WERI-Rb-1 (cell line): ENCODE data around the gene RNF39.

Experiments used
- DNase-seq: peaks from one replicate; pipeline ENCODE4 v3.0.0-alpha.2; 2020
- H3K27ac ChIP-seq: fragments of 250-450 bp; sonication (Bioruptor Pico); 2 replicates; pipeline ENCODE4 v1.5.1; 2020; ENCODE audit warnings: mild to moderate bottlenecking, moderate library complexity
- H3K27me3 ChIP-seq: fragments of 250-450 bp; sonication (Bioruptor Pico); 2 replicates; pipeline ENCODE4 v1.5.1; 2021; ENCODE audit warnings: mild to moderate bottlenecking, low read depth, moderate library complexity; ENCODE audit not compliant: insufficient read depth, severe bottlenecking
- H3K36me3 ChIP-seq: fragments of 250-450 bp; sonication (Bioruptor Pico); 2 replicates; pipeline ENCODE4 v1.5.1; 2020; ENCODE audit warnings: mild to moderate bottlenecking, moderate library complexity
- H3K4me3 ChIP-seq: 2 replicates; pipeline ENCODE4 v1.5.1; 2011; ENCODE audit warnings: low read depth, mild to moderate bottlenecking, control low read depth, low read length
- H3K9me3 ChIP-seq: fragments of 250-450 bp; sonication (Bioruptor Pico); 2 replicates; pipeline ENCODE4 v1.5.1; 2021; ENCODE audit warnings: mild to moderate bottlenecking, moderate library complexity; ENCODE audit not compliant: severe bottlenecking
- TF ChIP-seq, protein P1 (sequence below): IDR thresholded peaks from 2 replicates; pipeline ENCODE4 v1.5.1; 2011; ENCODE audit warnings: low read depth, mild to moderate bottlenecking, control low read depth, inconsistent platforms, low read length

The RNF39 gene

DNA sequence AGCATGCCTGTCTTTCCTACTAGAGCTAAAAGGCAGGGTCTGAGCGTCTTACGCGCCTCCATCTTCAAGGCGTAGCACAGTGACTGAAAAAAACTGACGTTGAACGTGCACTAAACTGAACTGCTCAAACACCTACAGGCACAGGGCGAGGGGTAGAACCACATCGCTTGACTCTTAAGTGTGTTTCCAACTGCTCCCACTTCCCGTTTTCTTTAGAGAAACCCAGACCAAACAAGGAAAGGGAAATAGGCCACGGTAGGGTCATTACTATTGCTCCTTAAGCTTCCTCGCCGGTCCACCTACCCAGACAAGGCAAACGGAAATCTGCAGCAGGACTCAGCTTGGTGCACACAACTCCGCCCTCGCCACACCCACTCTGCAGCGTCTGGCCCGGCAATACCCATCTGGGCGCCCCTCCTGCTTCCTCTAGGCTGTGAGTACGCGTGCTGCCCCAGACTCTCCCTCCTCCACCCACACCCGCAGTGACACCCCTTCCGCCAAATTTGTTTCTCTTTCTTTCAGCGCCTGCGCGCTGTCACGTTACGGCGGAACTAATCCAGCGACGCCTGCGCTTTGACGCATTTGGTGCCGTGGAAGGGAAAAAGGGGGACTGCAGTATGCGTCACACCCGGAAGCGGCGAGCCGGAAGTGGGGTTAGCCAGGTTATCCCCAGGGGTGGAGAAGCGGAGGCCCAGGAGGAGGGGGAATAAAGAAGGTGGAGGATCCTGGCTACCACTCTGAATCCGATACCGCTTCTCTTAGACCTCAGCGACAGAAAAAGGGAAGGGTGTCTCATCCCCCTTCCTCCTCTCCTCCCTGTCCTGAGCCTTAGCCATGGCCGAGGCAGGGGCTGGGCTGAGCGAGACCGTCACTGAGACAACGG, 8.8 kb downstream of the RNF39 start, which contains the start of gene PPP1R11:
Gene PPP1R11, plus strand, starts transcription at position 622 of the 883 bp plus-strand sequence. Its CDS starts 213 bp downstream, at position 835.
- Histone ChIP-seq H3K36me3 (peaks cover 30% of the 10 kb centered on the region), H3K27ac (peak within 1 kb of the TSS; percentile 93), H3K4me3 (peak within 1 kb of the TSS; percentile 90), H3K27me3 (no peaks in the 10 kb centered on the region), H3K9me3 (no peaks in the 10 kb centered on the region)
- TF ChIP-seq, protein P1, sequence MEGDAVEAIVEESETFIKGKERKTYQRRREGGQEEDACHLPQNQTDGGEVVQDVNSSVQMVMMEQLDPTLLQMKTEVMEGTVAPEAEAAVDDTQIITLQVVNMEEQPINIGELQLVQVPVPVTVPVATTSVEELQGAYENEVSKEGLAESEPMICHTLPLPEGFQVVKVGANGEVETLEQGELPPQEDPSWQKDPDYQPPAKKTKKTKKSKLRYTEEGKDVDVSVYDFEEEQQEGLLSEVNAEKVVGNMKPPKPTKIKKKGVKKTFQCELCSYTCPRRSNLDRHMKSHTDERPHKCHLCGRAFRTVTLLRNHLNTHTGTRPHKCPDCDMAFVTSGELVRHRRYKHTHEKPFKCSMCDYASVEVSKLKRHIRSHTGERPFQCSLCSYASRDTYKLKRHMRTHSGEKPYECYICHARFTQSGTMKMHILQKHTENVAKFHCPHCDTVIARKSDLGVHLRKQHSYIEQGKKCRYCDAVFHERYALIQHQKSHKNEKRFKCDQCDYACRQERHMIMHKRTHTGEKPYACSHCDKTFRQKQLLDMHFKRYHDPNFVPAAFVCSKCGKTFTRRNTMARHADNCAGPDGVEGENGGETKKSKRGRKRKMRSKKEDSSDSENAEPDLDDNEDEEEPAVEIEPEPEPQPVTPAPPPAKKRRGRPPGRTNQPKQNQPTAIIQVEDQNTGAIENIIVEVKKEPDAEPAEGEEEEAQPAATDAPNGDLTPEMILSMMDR: no peak
- DNase-seq: peak; percentile 100

GRCh38 chr6:30066082-30066481, 9.5 kb downstream of the RNF39 start:
- Histone ChIP-seq H3K36me3 (peaks cover 30% of the 10 kb centered on the region), H3K27me3 (no peaks in the 10 kb centered on the region), H3K4me3 (peak overlapping the region; percentile 90), H3K9me3 (no peaks in the 10 kb centered on the region), H3K27ac (peak overlapping the region; percentile 93)
- TF ChIP-seq, protein P1: no peak
- no peak for DNase-seq

GRCh38 chr6:30063315-30063714, 12.3 kb downstream of the RNF39 start:
- Histone ChIP-seq H3K27me3 (no peaks in the 10 kb centered on the region), H3K27ac (no peak overlapping the region), H3K4me3 (no peak overlapping the region), H3K9me3 (no peaks in the 10 kb centered on the region), H3K36me3 (peaks cover 15% of the 10 kb centered on the region)
- TF ChIP-seq, protein P1: no peak
- no peak for DNase-seq

GRCh38 chr6:30062471-30063178, 12.9 kb downstream of the RNF39 start:
- no peak for DNase-seq
- H3K4me3 ChIP-seq: no peak overlapping the region
- H3K36me3 ChIP-seq: peaks cover 14% of the 10 kb centered on the region
- TF ChIP-seq, protein P1: no peak
- H3K27me3 ChIP-seq: no peaks in the 10 kb centered on the region
- H3K27ac ChIP-seq: no peak overlapping the region
- no peaks in the 10 kb centered on the region for H3K9me3 ChIP-seq

DNA sequence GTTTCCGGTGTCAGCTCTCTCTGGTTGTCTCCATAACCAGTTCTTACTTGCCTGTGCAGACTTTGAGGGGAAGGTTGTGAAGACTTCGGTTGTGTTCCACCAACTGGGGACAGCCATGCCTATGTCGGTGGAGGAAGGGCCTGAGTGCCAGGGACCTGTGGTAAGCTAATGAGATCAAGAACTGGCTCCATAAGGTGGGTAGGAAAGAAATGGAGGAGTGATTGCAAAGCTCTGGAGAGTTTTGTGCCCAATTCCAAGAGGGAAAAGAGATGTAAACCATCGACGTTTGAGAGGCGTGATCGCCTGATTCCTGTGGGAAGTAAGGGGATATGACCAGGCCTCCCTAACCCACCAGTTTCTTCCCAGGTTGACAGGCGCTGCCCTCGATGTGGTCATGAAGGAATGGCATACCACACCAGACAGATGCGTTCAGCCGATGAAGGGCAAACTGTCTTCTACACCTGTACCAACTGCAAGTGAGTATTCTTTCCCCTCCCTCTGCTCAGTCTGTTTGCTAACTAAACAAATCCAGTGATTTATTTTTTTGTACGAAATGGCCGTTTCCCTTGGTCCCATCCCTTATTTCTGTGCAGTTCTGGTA, 13.6 kb downstream of the RNF39 start:
- H3K4me3 ChIP-seq: peak overlapping the region; percentile 88
- DNase-seq: peak; percentile 20
- no peaks in the 10 kb centered on the region for H3K27me3 ChIP-seq
- peaks cover 16% of the 10 kb centered on the region for H3K36me3 ChIP-seq
- H3K27ac ChIP-seq: peak overlapping the region; percentile 82
- H3K9me3 ChIP-seq: no peaks in the 10 kb centered on the region
- TF ChIP-seq, protein P1: no peak
